Endothelial cell (in vitro differentiated cells): ENCODE data around the gene KCNJ6. TPM values are rescaled to one million over a fixed set of nuclear protein-coding genes. Genes with fewer than 3 reads are reported as not detected.

ENCODE experiments used
- DNase-seq: peaks from one replicate; pipeline ENCODE4 v3.0.0; 2021; ENCODE audit warnings: low spot score
- H3K27ac Mint-ChIP-seq: one replicate; pipeline ENCODE4 v1.8.0; 2021; ENCODE audit warnings: mixed read lengths, inconsistent platforms; ENCODE audit not compliant: unreplicated experiment
- H3K27me3 Mint-ChIP-seq: one replicate; pipeline ENCODE4 v1.8.0; 2021; ENCODE audit warnings: mild to moderate bottlenecking, moderate library complexity, mixed read lengths, inconsistent platforms; ENCODE audit not compliant: unreplicated experiment
- H3K36me3 Mint-ChIP-seq: one replicate; pipeline ENCODE4 v1.8.0; 2021; ENCODE audit warnings: mild to moderate bottlenecking, low read depth, mixed read lengths, inconsistent platforms; ENCODE audit not compliant: unreplicated experiment
- H3K4me1 Mint-ChIP-seq: one replicate; pipeline ENCODE4 v1.8.0; 2021; ENCODE audit warnings: mild to moderate bottlenecking, mixed read lengths, inconsistent platforms; ENCODE audit not compliant: unreplicated experiment
- H3K4me3 Mint-ChIP-seq: one replicate; pipeline ENCODE4 v1.8.0; 2021; ENCODE audit warnings: mild to moderate bottlenecking, mixed read lengths, inconsistent platforms; ENCODE audit not compliant: unreplicated experiment
- H3K9me3 Mint-ChIP-seq: one replicate; pipeline ENCODE4 v1.8.0; 2021; ENCODE audit warnings: mixed read lengths, inconsistent platforms; ENCODE audit not compliant: unreplicated experiment
- CTCF ChIP-seq: fragments of 200-600 bp; sonication (generic); IDR thresholded peaks from one replicate; pipeline ENCODE4 v1.5.0; 2021; ENCODE audit warnings: antibody characterized with exemption; ENCODE audit not compliant: unreplicated experiment
- total RNA-seq: library from RNA; stranded (reverse); fragmentation: NEBNext Ultra II Directional; extraction: Animal tissue kit (Norgen Biotek cat#: 25700); gene quantifications from one replicate; pipeline ENCODE4 v1.2.1, GENCODE V29; 2021; ENCODE audit not compliant: unreplicated experiment

Gene KCNJ6
- total RNA-seq, 1 donor from 2014 or later: 0.41 TPM

- no peaks in the 10 kb centered on the region for H3K36me3 Mint-ChIP-seq
- H3K4me3 Mint-ChIP-seq: no peak overlapping the region
- peaks cover 2% of the 10 kb centered on the region for H3K27me3 Mint-ChIP-seq
- H3K27ac Mint-ChIP-seq: no peak overlapping the region
- no peaks in the 10 kb centered on the region for H3K9me3 Mint-ChIP-seq
- no peak for TF ChIP-seq CTCF
- DNase-seq: no peak
- H3K4me1 Mint-ChIP-seq: peaks cover 5% of the 10 kb centered on the region
Measured at GRCh38 chr21:37742115-37742514, 174.1 kb downstream of the KCNJ6 start.

- no peak for TF ChIP-seq CTCF
- no peak for DNase-seq
- Mint-ChIP-seq H3K36me3 (no peaks in the 10 kb centered on the region), H3K9me3 (no peaks in the 10 kb centered on the region), H3K4me3 (no peak overlapping the region), H3K27ac (no peak overlapping the region), H3K27me3 (peaks cover 2% of the 10 kb centered on the region), H3K4me1 (no peaks in the 10 kb centered on the region)
Measured at GRCh38 chr21:37737996-37738395, 178.3 kb downstream of the KCNJ6 start.

GRCh38 chr21:37737507-37737906 lies 178.8 kb downstream of the KCNJ6 start:
- no peaks in the 10 kb centered on the region for H3K4me1 Mint-ChIP-seq
- DNase-seq: no peak
- H3K36me3 Mint-ChIP-seq: no peaks in the 10 kb centered on the region
- no peak overlapping the region for H3K4me3 Mint-ChIP-seq
- H3K9me3 Mint-ChIP-seq: no peaks in the 10 kb centered on the region
- H3K27ac Mint-ChIP-seq: no peak overlapping the region
- H3K27me3 Mint-ChIP-seq: peaks cover 2% of the 10 kb centered on the region
- no peak for TF ChIP-seq CTCF

- H3K27me3 Mint-ChIP-seq: peaks cover 3% of the 10 kb centered on the region
- H3K4me3 Mint-ChIP-seq: no peak overlapping the region
- no peak overlapping the region for H3K27ac Mint-ChIP-seq
- TF ChIP-seq CTCF: no peak
- no peaks in the 10 kb centered on the region for H3K36me3 Mint-ChIP-seq
- H3K4me1 Mint-ChIP-seq: no peaks in the 10 kb centered on the region
- no peak for DNase-seq
- H3K9me3 Mint-ChIP-seq: no peaks in the 10 kb centered on the region
Measured at GRCh38 chr21:37734846-37735245, 181.4 kb downstream of the KCNJ6 start.

GRCh38 chr21:37732927-37733326 lies 183.3 kb downstream of the KCNJ6 start:
- no peak for TF ChIP-seq CTCF
- Mint-ChIP-seq H3K36me3 (no peaks in the 10 kb centered on the region), H3K27me3 (peaks cover 3% of the 10 kb centered on the region)

More at GRCh38 chr21:37732927-37733326, 183.3 kb downstream of the KCNJ6 start:
- no peaks in the 10 kb centered on the region for H3K9me3 Mint-ChIP-seq
- no peak for DNase-seq
- H3K4me1 Mint-ChIP-seq: no peaks in the 10 kb centered on the region
- no peak overlapping the region for H3K4me3 Mint-ChIP-seq
- no peak overlapping the region for H3K27ac Mint-ChIP-seq
